BJ (cell line): ENCODE measurements around the gene FCGR2B. TPM values are rescaled to one million over a fixed set of nuclear protein-coding genes. Genes with fewer than 3 reads are reported as not detected.
"Not testable (repeated sequence)": the region's sequence is repeated elsewhere in the genome, so short reads cannot be mapped to it uniquely, and the experiment has no call there.

Experiments used
- CTCF ChIA-PET: fragments of 350-600 bp; formaldehyde crosslinking; extraction: SDS; loops from one replicate; lab custom pipeline; 2021; ENCODE audit warnings: antibody characterized with exemption, inconsistent platforms; lab: Yijun Ruan, JAX
- POLR2A ChIA-PET: fragments of 300-600 bp; sonication (Branson Sonifier 250); formaldehyde crosslinking; extraction: SDS; loops from one replicate; lab custom pipeline; 2021; ENCODE audit warnings: antibody characterized with exemption; lab: Charles Lee
- DNase-seq: peaks from one replicate; pipeline ENCODE4 v3.0.0-alpha.2; 2011; ENCODE audit warnings: low read depth
- H3K27me3 ChIP-seq: 2 replicates; pipeline ENCODE4 v1.6.0; 2011; ENCODE audit warnings: low read length; ENCODE audit not compliant: control insufficient read depth, insufficient read depth
- H3K36me3 ChIP-seq: 2 replicates; pipeline ENCODE4 v1.5.1; 2011; ENCODE audit warnings: low read length; ENCODE audit not compliant: control insufficient read depth, insufficient read depth
- H3K4me3 ChIP-seq: 2 replicates; pipeline ENCODE4 v1.5.1; 2011; ENCODE audit warnings: low read depth, mild to moderate bottlenecking, control low read depth, low read length
- CTCF ChIP-seq: IDR thresholded peaks from 2 replicates; pipeline ENCODE4 v1.5.1; 2011; ENCODE audit warnings: low read depth, mild to moderate bottlenecking, control low read depth, inconsistent platforms, low read length, moderate library complexity; ENCODE audit not compliant: insufficient read depth
- polyA plus RNA-seq: library from polyadenylated mRNA; depleted of rRNA; stranded (reverse); fragments of >200 nt; gene quantifications from 2 replicates; pipeline ENCODE4 v1.2.3, GENCODE V29; 2011

Gene FCGR2B
- polyA plus RNA-seq, 1 experiment: not detected

GRCh38 chr1:161631076-161631475, 31.9 kb upstream of the FCGR2B start, which contains the start of gene FCGR3B:
Gene FCGR3B (minus strand): TSS chr1:161631176. CDS start chr1:161631094, 82 bp downstream.
- ChIA-PET POLR2A (no interaction called here), CTCF (no interaction called here)
- TF ChIP-seq CTCF: no peak
- H3K36me3 ChIP-seq: no peaks in the 10 kb centered on the region
- H3K4me3 ChIP-seq: no peak within 1 kb of the TSS
- no peak for DNase-seq
- H3K27me3 ChIP-seq: no peaks in the 10 kb centered on the region

GRCh38 chr1:161634993-161635392, 27.9 kb upstream of the FCGR2B start:
- CTCF ChIA-PET, H3K36me3 ChIP-seq, H3K4me3 ChIP-seq, POLR2A ChIA-PET, H3K27me3 ChIP-seq, DNase-seq: not testable (repeated sequence)

DNA sequence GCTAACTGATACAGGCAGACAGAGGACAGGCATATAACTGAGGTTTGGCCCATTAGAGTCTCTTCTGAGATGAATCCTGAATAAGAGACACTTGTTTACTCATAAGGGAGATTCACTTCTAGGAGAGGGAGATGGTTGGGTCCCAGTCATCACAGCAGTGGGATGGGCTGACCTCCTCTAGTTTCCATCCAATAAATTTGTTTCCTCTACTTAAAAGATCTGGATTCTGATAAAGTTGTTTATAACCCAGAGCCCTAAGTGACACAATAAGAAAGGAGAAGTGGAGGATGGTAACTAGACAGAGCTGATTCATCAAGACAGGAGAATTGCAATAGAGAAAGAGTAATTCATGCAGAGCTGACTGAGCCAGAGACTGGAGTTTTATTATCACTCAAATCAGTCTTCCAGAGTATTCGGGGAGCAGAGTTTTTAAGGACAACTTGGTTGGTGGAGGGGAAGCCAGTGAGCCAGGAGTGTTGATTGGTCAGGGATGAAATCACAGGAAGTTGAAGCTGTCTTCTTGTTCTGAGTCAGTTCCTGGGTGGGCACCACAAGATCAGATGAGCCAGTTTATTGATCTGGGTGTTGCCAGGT, 26.7 kb upstream of the FCGR2B start:
- H3K27me3 ChIP-seq, DNase-seq, CTCF ChIA-PET, H3K4me3 ChIP-seq, H3K36me3 ChIP-seq, POLR2A ChIA-PET: not testable (repeated sequence)

DNA sequence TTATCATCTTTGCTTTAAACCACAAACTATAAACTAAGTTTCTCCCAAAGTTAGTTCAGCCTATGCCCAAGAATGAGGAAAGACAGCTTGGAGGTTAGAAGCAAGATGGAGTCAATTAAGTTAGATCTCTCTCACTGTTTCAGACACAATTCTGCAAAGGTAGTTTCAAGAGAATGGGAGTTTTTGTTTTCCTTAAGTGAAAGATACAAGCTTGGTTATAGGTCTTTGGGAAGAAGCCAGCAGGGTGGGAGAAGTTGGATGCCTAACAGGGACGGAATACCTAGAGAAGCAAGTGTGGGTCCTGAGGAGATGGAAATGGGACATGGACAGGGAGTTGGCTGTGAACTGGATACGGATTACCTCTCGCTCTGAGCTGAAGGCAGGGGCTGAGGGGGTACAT, 26.0 kb upstream of the FCGR2B start:
- POLR2A ChIA-PET, H3K4me3 ChIP-seq, H3K27me3 ChIP-seq, H3K36me3 ChIP-seq, DNase-seq, CTCF ChIA-PET: not testable (repeated sequence)

DNA sequence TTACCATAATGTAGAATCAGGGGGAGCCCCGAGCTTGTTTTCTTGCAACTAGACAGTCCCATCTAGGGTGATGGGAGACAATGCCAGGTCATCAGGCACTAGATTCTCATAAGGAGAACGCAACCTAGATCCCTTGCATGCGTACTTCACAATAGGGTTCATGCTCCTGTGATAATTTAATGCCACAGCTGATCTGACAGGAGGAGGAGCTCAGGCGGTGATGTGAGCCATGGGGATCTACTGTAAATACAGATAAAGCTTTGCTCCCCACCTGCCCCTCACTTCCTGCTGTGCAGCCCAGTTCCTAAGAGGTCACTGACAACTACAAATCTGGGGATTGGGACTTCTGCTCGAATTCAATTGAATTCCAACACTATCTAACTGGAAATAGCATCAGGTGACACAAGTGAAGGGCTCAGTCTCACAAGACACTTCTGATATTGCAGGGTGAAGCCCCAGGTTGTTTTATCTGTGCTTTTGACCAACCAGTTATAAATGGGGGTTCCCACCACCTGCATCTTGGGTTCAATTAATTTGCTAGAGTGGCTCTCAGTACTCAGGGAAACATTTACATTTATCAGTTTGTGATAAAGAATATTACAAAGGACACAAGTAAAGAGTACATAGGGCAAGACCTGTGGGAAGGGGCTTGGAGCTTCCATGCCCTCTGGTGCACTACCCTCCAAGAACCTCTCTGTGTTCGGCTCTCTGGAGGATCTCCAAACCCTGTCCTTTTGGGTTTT, 24.5 kb upstream of the FCGR2B start:
- H3K4me3 ChIP-seq, DNase-seq, H3K27me3 ChIP-seq, CTCF ChIA-PET, H3K36me3 ChIP-seq, POLR2A ChIA-PET: not testable (repeated sequence)

- CTCF ChIA-PET, DNase-seq, H3K4me3 ChIP-seq, H3K27me3 ChIP-seq, H3K36me3 ChIP-seq, POLR2A ChIA-PET: not testable (repeated sequence)
Observed at GRCh38 chr1:161639203-161639602, 23.7 kb upstream of the FCGR2B start.

DNA sequence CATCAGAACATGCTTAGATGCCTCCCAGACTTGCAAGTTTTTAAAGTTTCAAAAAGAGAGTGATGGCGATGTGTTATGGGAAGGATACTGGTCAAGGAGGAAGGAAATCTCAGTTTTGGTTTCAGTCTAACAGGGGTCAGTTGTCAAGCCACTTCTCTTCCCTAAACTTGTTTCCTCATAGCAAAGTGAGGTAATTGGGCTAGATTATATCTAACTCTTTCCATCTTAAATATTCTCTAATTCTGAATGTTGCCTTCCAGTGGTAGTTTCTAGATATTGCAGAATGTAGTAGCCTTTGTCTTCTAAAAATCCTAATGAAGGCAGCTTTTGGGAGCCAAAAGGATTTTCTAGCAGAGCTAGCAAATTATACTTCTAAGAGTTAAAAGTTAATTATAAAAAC, 20.2 kb upstream of the FCGR2B start:
- H3K27me3 ChIP-seq, H3K4me3 ChIP-seq, DNase-seq, POLR2A ChIA-PET, CTCF ChIA-PET, H3K36me3 ChIP-seq: not testable (repeated sequence)
- 0 out of 2 replicates have a peak, but pooled peaks have one; percentile 10 for TF ChIP-seq CTCF

- H3K36me3 ChIP-seq, H3K4me3 ChIP-seq, DNase-seq, POLR2A ChIA-PET, H3K27me3 ChIP-seq, CTCF ChIA-PET: not testable (repeated sequence)
Observed at GRCh38 chr1:161643481-161644208, 19.3 kb upstream of the FCGR2B start.

DNA sequence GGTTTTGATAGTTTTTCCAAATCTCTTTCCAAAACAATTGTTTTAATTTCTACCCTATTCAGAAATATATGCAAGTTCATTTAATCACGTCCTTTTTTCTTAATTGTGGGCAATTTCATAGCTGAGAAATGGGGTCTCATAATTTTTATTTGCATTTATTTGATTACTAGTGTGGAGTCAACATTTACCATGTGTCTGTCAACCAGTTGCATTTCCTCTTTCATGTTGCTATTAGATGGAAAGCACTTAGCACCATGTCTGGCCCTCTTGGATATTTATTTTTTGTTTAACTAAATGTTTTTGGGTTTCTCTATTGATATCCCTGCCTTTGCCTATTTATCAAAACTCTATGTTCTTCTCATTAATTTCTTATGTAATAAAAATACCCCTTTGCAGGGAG, 18.1 kb upstream of the FCGR2B start:
- CTCF ChIA-PET: interaction anchor here (1.4 kb wide), 1 partner anchor 97 kb away, joined by 3 read pairs; no protein-coding TSS in a partner anchor
- H3K4me3 ChIP-seq, DNase-seq: not testable (repeated sequence)

More for the DNA sequence above, 18.1 kb upstream of the FCGR2B start:
- POLR2A ChIA-PET, H3K36me3 ChIP-seq, H3K27me3 ChIP-seq: not testable (repeated sequence)
